PC-9 (cell line): ENCODE results near the gene SST. TPM values are rescaled to one million over a fixed set of nuclear protein-coding genes. Genes with fewer than 3 reads are reported as not detected.
A peak's percentile ranks its signal among the peaks of the same experiment; 100 is the strongest.

Experiments
- BruUV-seq: library from RNA; stranded (reverse); fragments of 400-500 nt; replicated peaks from 2 replicates; lab custom pipeline; 2021; lab: Mats Ljungman, UMichigan
- CTCF ChIA-PET: fragments of 300-600 bp; sonication (Branson Sonifier 250); formaldehyde crosslinking; loops from one replicate; lab custom pipeline; 2022; ENCODE audit warnings: antibody characterized with exemption; lab: Charles Lee
- POLR2A ChIA-PET: fragments of 300-600 bp; sonication (Branson Sonifier 250); formaldehyde crosslinking; loops from one replicate; lab custom pipeline; 2022; ENCODE audit warnings: antibody characterized with exemption; ENCODE audit not compliant: unreplicated experiment; lab: Charles Lee
- DNase-seq, 2 experiments: peaks; one replicate each; pipeline versions ENCODE4 v3.0.0 to v3.0.0-alpha.2; 2015 to 2022; ENCODE audit warnings: mixed read lengths in 1 of 2
- H2AFZ ChIP-seq: fragments of 200-600 bp; sonication (generic); 2 replicates; pipeline ENCODE4 v1.8.1; 2017; ENCODE audit warnings: antibody characterized with exemption
- H3F3A ChIP-seq: fragments of 200-600 bp; sonication (generic); 2 replicates; pipeline ENCODE4 v1.8.1; 2017; ENCODE audit warnings: antibody characterized with exemption, mild to moderate bottlenecking, low read depth; ENCODE audit not compliant: insufficient read depth
- H3K27ac ChIP-seq: fragments of 200-600 bp; sonication (generic); 2 replicates; pipeline ENCODE4 v1.6.1; 2016; ENCODE audit warnings: mixed run types
- H3K27me3 ChIP-seq: fragments of 200-600 bp; sonication (generic); 2 replicates; pipeline ENCODE4 v1.6.1; 2016; ENCODE audit warnings: low read depth, mixed run types; ENCODE audit not compliant: insufficient read depth
- H3K36me3 ChIP-seq: fragments of 200-600 bp; sonication (generic); 2 replicates; pipeline ENCODE4 v1.6.1; 2016; ENCODE audit warnings: low read depth, mixed run types
- H3K4me1 ChIP-seq: fragments of 200-600 bp; sonication (generic); replicated peaks from 2 replicates; pipeline ENCODE4 v1.6.1; 2016; ENCODE audit warnings: mixed run types; ENCODE audit not compliant: insufficient read depth
- H3K4me2 ChIP-seq: fragments of 200-600 bp; sonication (generic); 2 replicates; pipeline ENCODE4 v1.6.1; 2017; ENCODE audit warnings: mixed run types
- H3K4me3 ChIP-seq: fragments of 200-600 bp; sonication (generic); 2 replicates; pipeline ENCODE4 v1.6.1; 2016; ENCODE audit warnings: mixed run types
- H3K79me2 ChIP-seq: fragments of 200-600 bp; sonication (generic); 2 replicates; pipeline ENCODE4 v1.6.1; 2017; ENCODE audit warnings: low read depth, mixed run types
- H3K9me2 ChIP-seq: fragments of 200-600 bp; sonication (generic); 2 replicates; pipeline ENCODE4 v1.8.1; 2017; ENCODE audit warnings: mild to moderate bottlenecking; ENCODE audit not compliant: insufficient read depth
- H3K9me3 ChIP-seq: fragments of 200-600 bp; sonication (generic); 2 replicates; pipeline ENCODE4 v1.8.1; 2016; ENCODE audit warnings: low read depth; ENCODE audit not compliant: insufficient read depth
- H4K20me1 ChIP-seq: fragments of 200-600 bp; sonication (generic); 2 replicates; pipeline ENCODE4 v1.8.1; 2017; ENCODE audit not compliant: insufficient read depth
- CTCF ChIP-seq: fragments of 200-600 bp; sonication (generic); conservative IDR thresholded peaks from 2 replicates; pipeline ENCODE4 v1.6.1; 2017; ENCODE audit warnings: mixed run types, antibody characterized with exemption, mild to moderate bottlenecking, moderate library complexity
- EZH2 ChIP-seq: fragments of 200-600 bp; sonication (generic); IDR thresholded peaks from 2 replicates; pipeline ENCODE4 v1.8.0; 2017; ENCODE audit warnings: antibody characterized with exemption, low read depth
- intact Hi-C: fragments of 100-400 bp; cut with micrococcal nuclease; formaldehyde crosslinking; loops from one replicate; pipeline ENCODE4 v1.10.0; 2022; ENCODE audit not compliant: unreplicated experiment
- total RNA-seq: library from RNA; stranded (reverse); gene quantifications from 2 replicates; pipeline ENCODE4 v1.2.3, GENCODE V29; 2021

The SST gene
- total RNA-seq, 1 experiment from 2014 or later: not detected

- ChIA-PET CTCF (interaction anchor here (0.5 to 3.2 kb wide), 22 partner anchors 9 to 1274 kb away, joined by 3 to 81 read pairs (median 4); partner anchors contain the start of gene RPL39L), POLR2A (interaction anchor here (0.6 kb wide), 2 partner anchors 82 to 353 kb away, joined by 13 to 17 read pairs; no protein-coding TSS in a partner anchor)
- no peak overlapping the region for H3K27ac ChIP-seq
- H3F3A ChIP-seq: no peaks in the 10 kb centered on the region
- BruUV-seq: no TSS peak
- no peak overlapping the region for H2AFZ ChIP-seq
- TF ChIP-seq EZH2 (no peak), CTCF (peak; percentile 96)
- H4K20me1 ChIP-seq: no peaks in the 10 kb centered on the region
- H3K27me3 ChIP-seq: peaks cover 47% of the 10 kb centered on the region
- peaks cover under 1% of the 10 kb centered on the region; the same call in 1 of the 2 replicates for H3K9me3 ChIP-seq
- intact Hi-C loops: loop anchor here (1.0 to 2.0 kb wide), 7 partner anchors 34 to 1274 kb away; no protein-coding TSS in a partner anchor
- no peaks in the 10 kb centered on the region for H3K36me3 ChIP-seq
- H3K79me2 ChIP-seq: no peaks in the 10 kb centered on the region
- no peak overlapping the region for H3K4me3 ChIP-seq
- no peaks in the 10 kb centered on the region for H3K4me1 ChIP-seq
- no peak overlapping the region for H3K4me2 ChIP-seq
- peak; percentile 71 to 79 for DNase-seq
- no peaks in the 10 kb centered on the region for H3K9me2 ChIP-seq
These were observed 9.6 kb upstream of the SST start for GRCh38 chr3:187679638-187680396.

GRCh38 chr3:187678726-187679268, 8.6 kb upstream of the SST start:
- no peaks in the 10 kb centered on the region for H3K36me3 ChIP-seq
- H3K27ac ChIP-seq: no peak overlapping the region
- peak in 1 of 2 experiments; percentile 62 for DNase-seq
- no peaks in the 10 kb centered on the region for H4K20me1 ChIP-seq
- H3K9me2 ChIP-seq: no peaks in the 10 kb centered on the region
- ChIA-PET POLR2A (interaction anchor here (0.6 kb wide), 1 partner anchor 9 kb away, joined by 4 read pairs; no protein-coding TSS in a partner anchor), CTCF (interaction anchor here (0.6 to 3.2 kb wide), 7 partner anchors 37 to 1631 kb away, joined by 3 to 81 read pairs (median 6); no protein-coding TSS in a partner anchor)
- no peak overlapping the region for H2AFZ ChIP-seq
- H3K79me2 ChIP-seq: no peaks in the 10 kb centered on the region
- no peak overlapping the region for H3K4me2 ChIP-seq
- intact Hi-C loops: loop anchor here (1.0 to 2.0 kb wide), 7 partner anchors 36 to 1276 kb away; no protein-coding TSS in a partner anchor
- peaks cover 53% of the 10 kb centered on the region for H3K27me3 ChIP-seq
- no peaks in the 10 kb centered on the region; the same call in 1 of the 2 replicates for H3K9me3 ChIP-seq
- TF ChIP-seq CTCF (peak; percentile 69), EZH2 (no peak)
- no peaks in the 10 kb centered on the region for H3K4me1 ChIP-seq
- H3K4me3 ChIP-seq: no peak overlapping the region
- no peaks in the 10 kb centered on the region for H3F3A ChIP-seq
- BruUV-seq: no TSS peak

GRCh38 chr3:187677604-187678003, 7.4 kb upstream of the SST start:
- TF ChIP-seq CTCF: no peak
- no peak for TF ChIP-seq EZH2
- no TSS peak for BruUV-seq
- no peaks in the 10 kb centered on the region for H3K9me2 ChIP-seq
- ChIA-PET POLR2A (no interaction called here), CTCF (interaction anchor here (0.7 to 1.9 kb wide), 3 partner anchors 152 to 457 kb away, joined by 3 to 14 read pairs (median 3); no protein-coding TSS in a partner anchor)
- intact Hi-C loops: loop anchor here (2.0 kb wide), 1 partner anchor 829 kb away; no protein-coding TSS in a partner anchor
- no peaks in the 10 kb centered on the region for H3K36me3 ChIP-seq
- H3K27me3 ChIP-seq: peaks cover 65% of the 10 kb centered on the region
- no peaks in the 10 kb centered on the region for H3K9me3 ChIP-seq
- H3K4me2 ChIP-seq: no peak overlapping the region
- no peak for DNase-seq
- H3K79me2 ChIP-seq: no peaks in the 10 kb centered on the region
- no peak overlapping the region for H3K27ac ChIP-seq
- no peak overlapping the region for H2AFZ ChIP-seq
- H3K4me1 ChIP-seq: no peaks in the 10 kb centered on the region
- H3K4me3 ChIP-seq: no peak overlapping the region
- no peaks in the 10 kb centered on the region for H3F3A ChIP-seq
- no peaks in the 10 kb centered on the region for H4K20me1 ChIP-seq
